Measurements from ENCODE around the gene DNA2. TPM values are rescaled to one million over a fixed set of nuclear protein-coding genes. Genes with fewer than 3 reads are reported as not detected.

The DNA2 gene
- total and polyA plus RNA-seq, 2 of the 4 experiments (the other 2 are of a cell fraction): 3.9 to 5.6 TPM

DNA sequence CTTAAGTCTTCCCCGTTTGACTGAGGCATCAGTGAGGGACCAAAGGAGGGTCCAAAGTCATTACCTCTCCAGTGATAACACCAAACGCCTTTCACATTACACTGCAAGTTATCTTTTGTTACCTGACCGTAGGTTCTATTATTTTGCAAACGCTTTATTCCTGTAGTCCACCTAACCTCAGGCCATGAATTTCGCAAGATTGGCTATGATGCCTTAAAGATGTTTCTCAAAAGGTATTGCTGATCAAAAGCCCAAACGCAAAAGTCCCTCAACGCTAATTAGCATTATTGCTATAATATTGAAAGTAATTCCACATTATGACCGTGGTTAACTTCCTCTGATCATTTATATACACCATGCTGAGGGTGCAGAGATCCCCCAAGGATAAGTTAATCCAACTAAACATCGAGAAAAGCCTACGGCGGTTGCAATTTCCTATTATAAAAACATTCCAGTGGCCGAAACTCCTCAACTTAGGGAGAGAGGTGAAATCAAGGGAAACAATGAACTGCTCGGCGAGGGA, 649 bp downstream of the DNA2 start:
- in situ Hi-C loops (cut with MboI; ENCODE audit: low sequenced_read_pairs): no loop called here
- Histone ChIP-seq H3K4me2 (ENCODE audit: low read depth, low read length) (peak overlapping the region; percentile 98), H2BK120ac (ENCODE audit: low read depth, low read length) (no peak overlapping the region), H3K36me3 (ENCODE audit: control insufficient read depth, insufficient read depth, low read length) (no peaks in the 10 kb centered on the region), H4K5ac (ENCODE audit: low read depth, low read length) (no peak overlapping the region), H3K27ac (ENCODE audit: insufficient read depth, low read length) (peak overlapping the region; percentile 93; the same call in 1 of the 2 replicates), H3K56ac (ENCODE audit: extremely low read depth, insufficient read depth, low read length) (peak overlapping the region; percentile 95), H2BK20ac (ENCODE audit: low read depth, low read length) (no peak overlapping the region), H3K4me3 (ENCODE audit: insufficient read depth, low read depth, low read length) (peak overlapping the region; percentile 84), H3K9me3 (ENCODE audit: control insufficient read depth, insufficient read depth, low read length) (no peaks in the 10 kb centered on the region), H3K4ac (ENCODE audit: low read depth, low read length) (no peak overlapping the region), H4K8ac (ENCODE audit: low read depth in 2 of 2, low read length in 2 of 2) (peak overlapping the region in 1 of 2 experiments; percentile 58; a peak in 2 of 4 replicates), H3K14ac (replicated peaks; ENCODE audit: low read depth, low read length) (peak overlapping the region; percentile 60), H3K9ac (ENCODE audit: low read depth, low read length) (peak overlapping the region; percentile 92; the same call in 1 of the 2 replicates), H4K20me1 (ENCODE audit: insufficient read depth, low read length) (no peaks in the 10 kb centered on the region), H2AFZ (replicated peaks; ENCODE audit: low read length, poor library complexity) (peak overlapping the region; percentile 100), H3K18ac (ENCODE audit: low read depth, low read length) (no peak overlapping the region), H3K9me1 (ENCODE audit: insufficient read depth, low read length) (no peaks in the 10 kb centered on the region), H3K23ac (ENCODE audit: low read depth, low read length) (peak overlapping the region; percentile 54; the same call in 1 of the 2 replicates), H3K27me3 (ENCODE audit: control insufficient read depth, insufficient read depth, low read length) (no peaks in the 10 kb centered on the region), H2AK9ac (replicated peaks; ENCODE audit: low read depth, low read length, poor library complexity) (peak overlapping the region; percentile 75), H3K4me1 (ENCODE audit: control insufficient read depth, insufficient read depth, low read length) (0 out of 2 replicates have a peak, but pooled peaks cover 2% of the 10 kb centered on the region), H4K91ac (ENCODE audit: insufficient read depth, low read depth, low read length) (no peak overlapping the region; the same call in 1 of the 2 replicates), H2AK5ac (ENCODE audit: low read depth, low read length) (no peak overlapping the region), H2BK15ac (ENCODE audit: low read depth, low read length) (no peak overlapping the region), H3K79me1 (ENCODE audit: low read depth in 1 of 2, low read length in 2 of 2) (peaks cover 12 to 34% of the 10 kb centered on the region in 2 experiments), H2BK5ac (ENCODE audit: low read depth, low read length, poor library complexity, severe bottlenecking) (no peak overlapping the region)
- DNase-seq (no peak), ATAC-seq (ENCODE audit: low read depth) (no peak)
- TF ChIP-seq MAZ (IDR thresholded peaks at IDR 0.05; ENCODE audit: borderline replicate concordance, low read depth, low read length): no peak
- TF ChIP-seq CHD1 (IDR thresholded peaks at IDR 0.05; ENCODE audit: low read depth, low read length): no peak
- no peak for TF ChIP-seq ELK1 (IDR thresholded peaks at IDR 0.05; ENCODE audit: borderline replicate concordance, low read depth, low read length)
- peak; percentile 55; the same call in 1 of the 2 replicates for TF ChIP-seq CEBPB (IDR thresholded peaks at IDR 0.05; ENCODE audit: low read depth, low read length)
- no peak for TF ChIP-seq NFE2L2 (IDR thresholded peaks at IDR 0.05; ENCODE audit: low read depth, low read length)
- intact Hi-C loops (cut with micrococcal nuclease): no loop called here
- 0% methylated on average over 3 of the region's 14 CpGs; no CpG with 5 or more reads in 1 of the 2 experiments for WGBS, 2 experiments (ENCODE audit: extremely low coverage in 2 of 2, insufficient read length in 1 of 2)
- dilution Hi-C loops (cut with HindIII; ENCODE audit: low sequenced_read_pairs, unreplicated experiment): no loop called here
- ChIA-PET CTCF (no interaction called here), POLR2A (ENCODE audit: unreplicated experiment) (no interaction called here)
- no TSS peak for BruUV-seq (replicated peaks)

Data from IMR-90 (cell line).